SK-N-SH (cell line): ENCODE measurements around the gene SYT13. TPM values are rescaled to one million over a fixed set of nuclear protein-coding genes. Genes with fewer than 3 reads are reported as not detected.

Source experiments
- CTCF ChIA-PET: fragments of 300-600, 350-600 bp; formaldehyde crosslinking; extraction: SDS; loops from one replicate; lab custom pipeline; 2021; lab: Yijun Ruan, JAX
- POLR2A ChIA-PET: fragments of 350-600 bp; sonication (Branson Sonifier 250); formaldehyde crosslinking; extraction: SDS; loops from one replicate; lab custom pipeline; 2020; ENCODE audit warnings: antibody characterized with exemption, inconsistent platforms; lab: Yijun Ruan, JAX
- DNase-seq: peaks from one replicate; pipeline ENCODE4 v3.0.0; 2012
- H2AFZ ChIP-seq: fragments of 200-600 bp; sonication (generic); 2 replicates; pipeline ENCODE4 v1.8.1; 2016; ENCODE audit warnings: antibody characterized with exemption, mild to moderate bottlenecking, low read depth
- H3F3A ChIP-seq: fragments of 200-600 bp; sonication (generic); replicated peaks from 2 replicates; pipeline ENCODE3; 2016; ENCODE audit warnings: antibody characterized with exemption, mild to moderate bottlenecking; ENCODE audit not compliant: insufficient read depth
- H3K27ac ChIP-seq, 2 experiments: fragments of 200-500 bp in 1 of 2; fragments of 200-600 bp in 1 of 2; sonication (Bioruptor generic) in 1 of 2; sonication (generic), shearing (Covaris generic) in 1 of 2; 2 replicates each; pipeline versions ENCODE4 v1.5.1 to v1.6.1; 2014 to 2016; ENCODE audit warnings: low read depth in 2 of 2, inconsistent platforms in 1 of 2, low read length in 1 of 2, mild to moderate bottlenecking in 1 of 2, mixed read lengths in 1 of 2
- H3K27me3 ChIP-seq: fragments of 200-600 bp; sonication (generic), shearing (Covaris generic); 2 replicates; pipeline ENCODE4 v1.6.1; 2016; ENCODE audit warnings: mixed run types; ENCODE audit not compliant: insufficient read depth
- H3K36me3 ChIP-seq, 2 experiments: fragments of 200-500 bp in 1 of 2; fragments of 200-600 bp in 1 of 2; sonication (Bioruptor generic) in 1 of 2; sonication (generic) in 1 of 2; replicated peaks in 1 of 2; 2 replicates each; pipeline versions ENCODE3 to v1.5.1; 2014 to 2016; ENCODE audit warnings: low read length in 1 of 2, mild to moderate bottlenecking in 1 of 2; ENCODE audit not compliant: insufficient read depth in 2 of 2, control insufficient read depth in 1 of 2
- H3K4me1 ChIP-seq, 2 experiments: fragments of 200-500 bp in 1 of 2; fragments of 200-600 bp in 1 of 2; sonication (Bioruptor generic) in 1 of 2; sonication (generic), shearing (Covaris generic) in 1 of 2; 2 replicates each; pipeline versions ENCODE4 v1.5.1 to v1.6.1; 2014 to 2016; ENCODE audit warnings: low read depth in 1 of 2, low read length in 1 of 2, mixed run types in 1 of 2; ENCODE audit not compliant: insufficient read depth in 2 of 2, control insufficient read depth in 1 of 2
- H3K4me2 ChIP-seq: fragments of 200-600 bp; sonication (generic), shearing (Covaris generic); 2 replicates; pipeline ENCODE4 v1.6.1; 2017; ENCODE audit warnings: mixed run types
- H3K4me3 ChIP-seq, 2 experiments: fragments of 200-500 bp in 1 of 2; fragments of 200-600 bp in 1 of 2; sonication (Bioruptor generic) in 1 of 2; sonication (generic), shearing (Covaris generic) in 1 of 2; 2 replicates each; pipeline versions ENCODE4 v1.5.1 to v1.8.1; 2014 to 2016; ENCODE audit warnings: low read depth in 2 of 2, inconsistent platforms in 1 of 2, low read length in 1 of 2, mild to moderate bottlenecking in 1 of 2, mixed read lengths in 1 of 2, moderate library complexity in 1 of 2
- H3K79me2 ChIP-seq: fragments of 200-600 bp; sonication (generic); 2 replicates; pipeline ENCODE4 v1.8.1; 2017; ENCODE audit warnings: mild to moderate bottlenecking; ENCODE audit not compliant: insufficient read depth
- H3K9ac ChIP-seq: fragments of 200-600 bp; sonication (generic); 2 replicates; pipeline ENCODE4 v1.6.1; 2017; ENCODE audit warnings: mixed run types
- H3K9me2 ChIP-seq: fragments of 200-600 bp; sonication (generic); 2 replicates; pipeline ENCODE4 v1.6.1; 2017; ENCODE audit warnings: mixed run types
- H3K9me3 ChIP-seq: fragments of 200-600 bp; sonication (generic); 2 replicates; pipeline ENCODE4 v1.6.1; 2017; ENCODE audit warnings: mixed run types, mild to moderate bottlenecking, moderate library complexity
- H4K20me1 ChIP-seq: fragments of 200-600 bp; sonication (generic); 2 replicates; pipeline ENCODE4 v1.6.1; 2017; ENCODE audit warnings: mild to moderate bottlenecking, mixed run types; ENCODE audit not compliant: insufficient read depth
- FOSL2 ChIP-seq: IDR thresholded peaks from 2 replicates; pipeline ENCODE4 v1.4.0; 2012; ENCODE audit warnings: low read depth, mild to moderate bottlenecking, moderate library complexity, borderline replicate concordance
- FOXM1 ChIP-seq: IDR thresholded peaks from 2 replicates; pipeline ENCODE4 v1.4.0; 2012; ENCODE audit warnings: low read depth, mild to moderate bottlenecking
- GATA2 ChIP-seq: sonication (generic); formaldehyde crosslinking; IDR thresholded peaks from 2 replicates; pipeline ENCODE4 v1.5.0; 2020; ENCODE audit warnings: mild to moderate bottlenecking, missing genetic modification reagents
- MAX ChIP-seq: IDR thresholded peaks from 2 replicates; pipeline ENCODE4 v1.4.0; 2012; ENCODE audit warnings: low read depth
- MXI1 ChIP-seq: IDR thresholded peaks from 2 replicates; pipeline ENCODE4 v1.6.1; 2012; ENCODE audit warnings: mild to moderate bottlenecking, low read depth, low read length, improper control_type of control experiment
- RCOR1 ChIP-seq: fragments of 150-350 bp; IDR thresholded peaks from 2 replicates; pipeline ENCODE4 v1.6.1; 2017; ENCODE audit warnings: antibody characterized with exemption, low read length
- SIN3A ChIP-seq: IDR thresholded peaks from 2 replicates; pipeline ENCODE4 v1.6.1; 2012; ENCODE audit warnings: low read depth, mild to moderate bottlenecking, low read length, moderate library complexity, borderline replicate concordance
- TEAD4 ChIP-seq: IDR thresholded peaks from 2 replicates; pipeline ENCODE4 v1.4.0; 2012; ENCODE audit warnings: mild to moderate bottlenecking, borderline replicate concordance; ENCODE audit not compliant: insufficient read depth
- WGBS: methylation state at CpG from one replicate; pipeline ENCODE4 v1.1.6; 2017; ENCODE audit warnings: low lambda C conversion rate; 5-methylcytosine and 5-hydroxymethylcytosine counted together
- polyA plus RNA-seq, 3 experiments: library from polyadenylated mRNA; depleted of rRNA; stranded (reverse); fragments of >200 nt; gene quantifications; 2 replicates each; pipeline ENCODE4 v1.2.3, GENCODE V29; 2012
- TF ChIP-seq, protein P1 (sequence below): IDR thresholded peaks from 2 replicates; pipeline ENCODE4 v1.4.0; 2012; ENCODE audit warnings: low read depth, borderline replicate concordance

The SYT13 gene
- polyA plus RNA-seq, 1 of the 3 experiments (the other 2 are of a cell fraction): not detected

GRCh38 chr11:45239733-45240132 is 46.4 kb downstream of the SYT13 start:
- no peaks in the 10 kb centered on the region for H4K20me1 ChIP-seq
- TF ChIP-seq, protein P1, sequence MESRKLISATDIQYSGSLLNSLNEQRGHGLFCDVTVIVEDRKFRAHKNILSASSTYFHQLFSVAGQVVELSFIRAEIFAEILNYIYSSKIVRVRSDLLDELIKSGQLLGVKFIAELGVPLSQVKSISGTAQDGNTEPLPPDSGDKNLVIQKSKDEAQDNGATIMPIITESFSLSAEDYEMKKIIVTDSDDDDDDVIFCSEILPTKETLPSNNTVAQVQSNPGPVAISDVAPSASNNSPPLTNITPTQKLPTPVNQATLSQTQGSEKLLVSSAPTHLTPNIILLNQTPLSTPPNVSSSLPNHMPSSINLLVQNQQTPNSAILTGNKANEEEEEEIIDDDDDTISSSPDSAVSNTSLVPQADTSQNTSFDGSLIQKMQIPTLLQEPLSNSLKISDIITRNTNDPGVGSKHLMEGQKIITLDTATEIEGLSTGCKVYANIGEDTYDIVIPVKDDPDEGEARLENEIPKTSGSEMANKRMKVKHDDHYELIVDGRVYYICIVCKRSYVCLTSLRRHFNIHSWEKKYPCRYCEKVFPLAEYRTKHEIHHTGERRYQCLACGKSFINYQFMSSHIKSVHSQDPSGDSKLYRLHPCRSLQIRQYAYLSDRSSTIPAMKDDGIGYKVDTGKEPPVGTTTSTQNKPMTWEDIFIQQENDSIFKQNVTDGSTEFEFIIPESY: no peak
- no peak for TF ChIP-seq TEAD4
- no peak for TF ChIP-seq FOXM1
- TF ChIP-seq MXI1: no peak
- TF ChIP-seq, all 33 proteins: peak for 0
- no peak overlapping the region for H3K4me3 ChIP-seq
- no peak overlapping the region for H2AFZ ChIP-seq
- H3K9me3 ChIP-seq: no peaks in the 10 kb centered on the region
- DNase-seq: no peak
- no peaks in the 10 kb centered on the region; the same call in 1 of the 2 replicates for H3K27me3 ChIP-seq
- no peaks in the 10 kb centered on the region for H3K9me2 ChIP-seq
- H3K27ac ChIP-seq: no peak overlapping the region
- H3K79me2 ChIP-seq: no peaks in the 10 kb centered on the region
- peaks cover 5% of the 10 kb centered on the region for H3F3A ChIP-seq
- no peaks in the 10 kb centered on the region for H3K36me3 ChIP-seq
- WGBS: 75% methylated on average over 1 of the region's 1 CpG
- H3K9ac ChIP-seq: no peak overlapping the region
- ChIA-PET POLR2A (no interaction called here), CTCF (interaction anchor here (1.3 kb wide), 1 partner anchor 14 kb away, joined by 3 read pairs; no protein-coding TSS in a partner anchor)
- no peak overlapping the region for H3K4me2 ChIP-seq
- no peaks in the 10 kb centered on the region; a peak in 1 of 4 replicates for H3K4me1 ChIP-seq

GRCh38 chr11:45238724-45239123 is 47.4 kb downstream of the SYT13 start:
- Histone ChIP-seq H3K79me2 (no peaks in the 10 kb centered on the region), H3K4me1 (no peaks in the 10 kb centered on the region; a peak in 1 of 4 replicates), H3K36me3 (no peaks in the 10 kb centered on the region), H3K9me3 (no peaks in the 10 kb centered on the region), H2AFZ (no peak overlapping the region), H3K4me3 (no peak overlapping the region), H3K4me2 (no peak overlapping the region), H3K9ac (no peak overlapping the region), H3K27ac (peak overlapping the region in 1 of 2 experiments; percentile 28; a peak in 1 of 4 replicates), H4K20me1 (no peaks in the 10 kb centered on the region), H3K27me3 (no peaks in the 10 kb centered on the region; the same call in 1 of the 2 replicates), H3K9me2 (no peaks in the 10 kb centered on the region), H3F3A (peaks cover 5% of the 10 kb centered on the region)
- POLR2A ChIA-PET: no interaction called here
- 11% methylated on average over 3 of the region's 3 CpGs for WGBS
- CTCF ChIA-PET: interaction anchor here (1.5 kb wide), 1 partner anchor 10 kb away, joined by 5 read pairs; no protein-coding TSS in a partner anchor
- TF ChIP-seq RCOR1 (no peak), FOSL2 (peak; percentile 23; the same call in 1 of the 2 replicates), SIN3A (no peak), MAX (no peak), GATA2 (CRISPR knock-in tag) (no peak), MXI1 (no peak)
- DNase-seq: no peak
